Stimulated activated naive CD4-positive, alpha-beta T cell treated with Interleukin-2 at 50 U/mL for 16 hours (primary cell): ENCODE results near the gene IRF2BPL.

Experiments used
- DNase-seq: peaks from one replicate; lab custom pipeline; 2025; lab: John Stamatoyannopoulos, UW

The IRF2BPL gene

GRCh38 chr14:77053046-77053841 lies 24.7 kb upstream of the IRF2BPL start:
- DNase-seq, result peak; percentile 54

DNA sequence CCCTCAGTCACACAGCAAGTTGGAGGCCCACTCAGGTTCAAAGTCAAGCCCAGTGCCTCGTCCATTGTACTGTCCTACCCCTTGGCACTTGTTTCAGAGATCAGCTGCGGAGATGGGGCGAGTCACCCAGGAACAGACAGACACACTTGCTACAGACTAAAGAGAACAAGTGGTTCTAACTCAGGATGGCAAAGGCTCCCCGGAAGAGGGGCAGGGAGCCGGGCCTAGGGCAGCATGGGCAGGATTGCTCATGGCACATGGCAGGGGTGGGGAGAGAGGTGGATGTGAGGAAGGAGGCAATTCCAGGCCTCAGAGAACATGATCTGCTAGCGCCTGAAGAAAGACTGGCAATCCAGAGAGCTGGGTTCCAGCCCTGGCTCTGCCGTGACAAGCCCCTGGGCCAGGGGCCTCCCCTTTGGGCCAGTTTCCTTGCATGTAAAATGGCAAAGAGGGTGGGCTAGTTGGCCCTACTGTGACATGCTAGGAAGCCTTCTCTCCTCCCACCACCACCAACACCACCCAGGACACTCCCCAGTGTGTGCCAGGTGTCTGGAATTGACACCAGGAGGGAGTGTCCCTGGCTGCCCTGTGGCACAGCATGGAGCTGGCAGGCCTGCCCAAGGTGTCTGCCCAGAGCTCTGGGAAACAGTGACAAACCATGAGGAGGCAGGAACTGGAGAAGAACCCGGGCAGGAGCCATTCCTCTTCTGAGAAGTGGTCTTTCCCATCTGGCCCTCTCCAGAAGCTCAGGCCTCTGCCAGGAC lies 24.0 kb upstream of the IRF2BPL start:
- DNase-seq, result no peak

DNA sequence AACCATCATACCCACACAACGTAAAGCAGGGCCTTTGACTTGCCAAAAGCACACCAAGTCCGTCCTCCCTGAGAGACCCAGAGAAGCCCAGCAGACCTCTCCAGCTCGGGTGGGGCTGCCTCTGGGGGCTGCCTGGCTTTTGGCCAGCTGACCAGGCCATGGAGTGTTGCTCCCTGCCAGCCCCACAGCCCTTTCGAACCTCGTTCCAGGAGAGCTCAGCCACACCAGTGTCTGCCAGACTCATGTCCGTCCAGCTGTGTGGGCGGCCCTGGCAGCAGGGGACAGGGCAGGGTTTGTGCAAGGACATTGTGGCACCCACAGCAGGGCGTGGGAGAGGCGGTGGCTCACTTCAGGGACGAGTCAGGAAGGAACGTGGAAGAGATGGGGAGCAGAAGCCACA lies 22.6 kb upstream of the IRF2BPL start:
- no peak for DNase-seq

DNA sequence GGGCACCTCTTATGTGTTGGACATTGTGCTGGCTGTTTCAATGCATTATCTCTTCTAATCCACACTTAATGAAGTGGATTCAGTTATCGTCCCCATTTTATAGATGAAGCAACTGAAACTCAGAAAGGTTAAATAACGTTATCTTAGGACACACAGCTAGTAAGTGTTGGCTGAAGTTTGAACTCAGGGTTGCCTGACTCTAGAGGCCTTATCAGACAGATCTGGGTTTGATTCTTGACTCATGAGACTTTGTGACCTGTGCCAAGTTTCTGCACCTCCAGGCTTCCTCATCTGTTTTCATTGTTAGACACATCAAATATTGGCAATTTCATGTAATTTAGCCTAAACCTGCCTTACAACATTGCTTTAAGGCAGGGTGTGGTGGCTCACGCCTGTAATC lies 18.2 kb upstream of the IRF2BPL start:
- DNase-seq, result no peak

DNA sequence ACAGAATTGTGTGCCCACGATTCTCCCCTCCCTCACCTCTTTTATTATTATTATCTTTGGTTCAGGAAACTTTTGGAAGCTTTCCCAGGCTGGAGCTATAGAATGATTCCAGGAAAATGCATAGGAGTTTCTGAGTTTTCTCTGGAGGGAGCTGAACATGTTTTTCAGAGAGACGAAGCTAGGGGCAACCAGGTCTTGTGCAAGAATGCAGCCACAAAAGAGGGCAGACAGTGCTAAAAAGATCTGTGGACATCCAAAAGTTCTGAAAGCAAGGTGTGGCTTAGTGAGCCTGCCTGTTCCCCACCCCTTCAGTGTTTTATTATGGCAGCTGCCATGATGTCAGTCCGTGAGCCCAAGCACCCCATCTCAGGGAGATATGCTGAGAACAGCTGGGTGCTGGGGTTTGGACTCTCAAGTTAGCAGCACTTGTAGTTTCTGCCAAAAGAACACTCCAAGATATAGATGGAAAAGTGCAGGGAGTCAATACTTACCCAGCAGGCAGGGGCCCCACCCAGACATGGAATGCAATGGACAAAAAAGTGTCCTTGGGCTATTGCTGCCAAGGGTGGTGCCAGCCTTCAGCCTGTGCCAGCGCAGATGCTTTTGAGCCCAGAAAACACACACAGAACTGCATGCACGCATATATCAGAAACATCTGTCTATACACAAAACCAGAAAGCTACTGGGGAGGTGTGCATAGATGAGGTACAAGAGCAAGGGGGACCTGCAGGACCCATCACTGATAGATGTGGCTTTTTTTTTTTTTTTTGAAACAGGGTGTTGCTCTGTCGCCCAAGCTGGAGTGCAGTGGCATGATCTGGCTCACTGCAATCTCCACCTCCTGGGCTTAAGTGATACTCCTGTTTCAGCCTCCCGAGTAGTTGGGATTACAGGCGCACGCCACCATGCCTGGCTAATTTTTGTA lies 17.0 kb upstream of the IRF2BPL start:
- DNase-seq, result no peak

- no peak for DNase-seq
Observed at GRCh38 chr14:77044783-77045237, 16.3 kb upstream of the IRF2BPL start.

GRCh38 chr14:77043984-77044485 lies 15.5 kb upstream of the IRF2BPL start:
- DNase-seq, result no peak

- DNase-seq, result peak; percentile 59
Observed at GRCh38 chr14:77043177-77043983, 14.9 kb upstream of the IRF2BPL start.

DNA sequence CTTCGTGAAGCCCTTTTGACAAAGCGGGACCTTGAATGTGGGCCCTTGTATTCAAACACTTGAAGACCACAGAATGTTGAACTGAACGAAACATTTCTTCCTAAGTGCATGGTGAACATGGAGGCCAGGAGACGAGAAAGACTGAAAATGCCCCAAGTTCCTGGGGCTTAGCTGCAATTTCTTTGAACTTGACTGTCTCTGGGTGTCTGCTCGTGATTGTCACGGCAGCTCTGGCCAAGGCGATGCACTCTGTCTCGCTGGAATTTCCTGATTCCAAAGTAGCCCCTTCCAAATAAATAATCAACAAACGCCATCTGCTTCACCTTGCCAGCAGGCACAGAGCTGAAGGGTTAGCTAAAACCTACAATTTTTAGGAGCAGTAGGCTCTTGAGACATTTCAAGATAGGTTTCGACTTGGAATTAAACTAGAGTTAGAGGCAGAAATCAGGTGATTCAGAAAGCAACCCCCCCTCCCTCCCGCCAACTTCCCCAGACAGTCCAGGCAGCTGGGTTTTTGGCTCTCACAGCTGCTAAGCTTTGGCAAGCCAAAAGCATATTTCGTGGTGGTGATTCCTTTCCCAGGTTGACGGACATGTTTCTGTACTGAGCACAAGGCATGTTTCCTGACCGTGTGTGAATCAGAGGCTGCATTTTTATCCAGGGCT lies 13.5 kb upstream of the IRF2BPL start:
- no peak for DNase-seq

GRCh38 chr14:77040741-77041653 lies 12.5 kb upstream of the IRF2BPL start:
- no peak for DNase-seq

DNA sequence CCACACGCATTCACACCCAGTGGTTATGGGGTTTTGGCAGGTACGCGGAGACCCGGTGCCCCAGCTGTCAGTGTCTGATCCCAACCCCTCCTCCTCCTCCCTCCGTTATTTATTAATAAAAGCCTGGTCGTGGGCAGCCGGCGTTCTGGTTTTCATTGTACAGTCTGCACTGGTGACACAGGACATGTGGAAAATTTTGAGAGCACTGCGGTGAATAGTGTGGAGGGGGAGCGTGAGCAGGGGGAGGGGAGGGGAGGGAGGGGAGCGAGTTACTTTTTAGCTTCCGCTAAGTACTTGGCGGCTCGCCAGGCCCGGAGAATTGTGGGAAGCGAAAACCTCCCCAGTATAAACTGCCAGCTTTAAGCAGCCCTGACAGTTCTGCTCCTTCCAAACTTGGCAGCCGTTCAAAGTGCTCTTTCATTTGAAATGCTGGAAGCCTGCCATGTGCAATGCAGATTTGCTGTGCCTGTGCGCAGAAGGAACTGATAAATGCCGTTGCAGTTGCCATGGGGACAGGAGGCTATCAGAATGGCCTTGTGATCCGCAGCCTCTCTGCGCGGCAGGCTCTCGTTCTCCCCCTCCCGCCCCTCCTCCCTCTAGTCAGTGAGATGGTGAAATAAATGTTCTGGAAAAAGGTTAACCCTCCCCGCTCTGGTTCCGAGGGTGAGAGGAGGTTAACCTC lies 11.7 kb upstream of the IRF2BPL start:
- peak; percentile 87 for DNase-seq

- DNase-seq, result no peak
Observed at GRCh38 chr14:77039285-77040058, 11.0 kb upstream of the IRF2BPL start.

DNA sequence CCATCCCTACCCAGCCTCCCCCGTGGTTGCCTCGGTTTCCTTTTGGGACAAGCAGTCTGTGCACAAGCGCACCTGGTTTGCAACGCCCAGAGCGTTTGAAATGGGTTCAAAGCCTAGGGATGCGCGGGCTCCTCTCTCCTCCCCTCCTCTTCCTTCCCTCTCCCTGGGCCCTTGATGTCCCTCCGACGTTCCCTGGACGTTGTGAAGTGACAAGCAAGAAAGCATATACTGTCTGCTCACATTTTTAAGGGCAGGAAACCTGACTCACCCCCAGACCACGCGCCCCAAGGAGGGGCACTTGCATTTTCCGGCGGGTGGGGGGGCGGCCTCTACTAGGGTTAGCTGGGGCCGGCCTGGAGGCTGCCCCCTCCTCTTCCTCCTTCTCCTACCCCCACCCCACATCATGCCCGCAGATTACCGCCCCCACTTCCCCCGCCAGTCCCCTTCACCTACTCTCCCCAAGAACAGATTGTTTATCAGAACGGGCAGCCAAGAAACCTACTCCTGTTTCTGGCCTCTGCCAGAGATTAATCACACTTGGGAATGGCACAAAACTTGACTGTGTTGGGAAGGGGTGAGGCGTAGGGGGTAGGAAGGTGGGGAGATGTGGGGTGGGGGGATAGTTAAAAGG lies 9.5 kb upstream of the IRF2BPL start:
- DNase-seq, result peak; percentile 35

DNA sequence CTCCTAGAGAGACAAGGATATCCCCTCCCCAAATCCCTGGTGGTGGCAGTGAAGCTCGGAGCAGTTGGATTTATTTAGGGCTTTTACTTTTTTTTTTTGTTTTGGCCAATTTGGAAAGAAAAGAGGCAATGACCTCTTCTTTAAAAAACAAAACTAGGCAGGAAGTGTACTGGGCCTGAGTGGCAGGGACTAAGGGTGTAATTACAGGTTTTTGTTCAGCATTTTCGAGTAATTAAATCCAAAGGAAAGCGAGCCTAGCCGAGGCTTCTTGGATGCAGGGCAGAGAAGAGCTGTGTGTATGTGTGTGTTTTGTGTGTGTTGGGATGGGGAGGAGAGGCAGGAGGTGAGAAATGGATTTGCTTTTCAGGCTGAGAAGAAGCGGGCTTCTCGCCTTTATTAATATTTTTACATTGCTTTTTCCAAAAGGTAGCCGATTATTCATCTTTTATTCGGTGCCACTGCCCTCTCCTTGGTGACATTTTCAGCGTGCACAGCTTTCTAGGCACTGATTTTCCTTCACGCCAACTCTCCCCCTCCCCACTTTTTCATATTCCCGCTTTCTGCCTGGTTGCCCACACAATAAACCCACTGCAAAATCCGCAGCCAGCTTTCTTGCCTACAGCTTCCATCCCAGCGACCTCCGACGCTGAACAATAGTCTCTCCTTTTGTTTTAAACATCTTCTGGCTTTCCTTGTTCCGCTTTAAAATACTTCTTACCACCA lies 8.9 kb upstream of the IRF2BPL start:
- no peak for DNase-seq

DNA sequence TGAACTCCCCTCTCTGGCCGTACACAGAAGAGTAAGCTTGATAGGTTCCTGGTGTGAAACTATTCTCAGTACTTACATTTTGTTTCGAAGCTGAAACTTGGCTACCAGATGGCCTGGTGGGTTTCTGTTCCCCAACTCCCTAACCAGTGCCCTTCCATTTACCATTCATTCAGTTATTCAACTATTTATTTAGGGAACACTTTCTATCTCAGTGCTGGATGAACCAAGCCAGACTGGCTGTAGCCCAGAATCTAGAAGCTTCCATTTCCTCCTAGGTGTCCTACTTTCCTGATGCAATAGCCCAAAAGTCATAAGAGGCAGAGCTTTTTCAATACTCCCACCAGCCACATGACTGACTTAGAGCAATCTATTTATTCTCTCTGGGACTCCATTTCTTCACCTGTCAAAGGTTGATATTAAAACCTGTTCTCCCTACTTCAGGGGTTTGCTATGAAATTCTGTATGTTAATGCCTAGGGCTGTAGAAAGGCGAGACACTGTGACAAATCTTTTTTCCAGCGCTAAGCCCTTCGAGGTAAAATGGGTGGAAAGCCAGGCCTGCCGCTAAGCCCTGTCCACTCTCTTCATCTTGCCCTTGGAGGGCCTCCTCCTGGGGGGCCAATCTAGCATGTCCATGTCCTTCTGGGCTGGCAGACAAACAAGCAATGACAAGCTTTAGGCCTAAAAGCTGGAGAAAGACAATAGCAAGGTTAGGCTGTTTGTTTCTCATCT lies 8.1 kb upstream of the IRF2BPL start:
- DNase-seq, result no peak

DNA sequence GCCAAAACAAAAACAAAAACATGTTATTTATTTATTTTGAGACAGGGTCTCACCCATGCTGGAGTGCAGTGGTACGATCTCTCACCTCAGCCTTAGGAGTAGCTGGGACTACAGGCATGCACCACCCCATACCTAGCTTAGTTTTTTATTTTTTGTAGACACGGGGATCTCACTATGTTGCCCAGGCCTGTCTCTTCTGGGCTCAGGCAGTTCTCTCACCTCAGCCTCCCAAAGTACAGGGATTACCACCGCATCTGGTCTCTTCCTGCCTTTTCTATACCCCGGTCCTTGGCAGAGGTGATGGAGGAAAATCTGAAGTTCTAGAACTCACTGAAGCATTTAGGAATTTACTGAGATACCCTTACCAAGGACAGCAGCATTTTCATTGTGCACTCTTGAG lies 6.8 kb upstream of the IRF2BPL start:
- no peak for DNase-seq
